HG03064 (cell line): ENCODE data around the gene FAM234B.

ENCODE experiments used
- ATAC-seq: cut with Tn5 transposase; IDR thresholded peaks from one replicate; pipeline ENCODE4 v1.9.1; 2021; ENCODE audit warnings: low read depth; ENCODE audit not compliant: unreplicated experiment

Gene FAM234B, protein sequence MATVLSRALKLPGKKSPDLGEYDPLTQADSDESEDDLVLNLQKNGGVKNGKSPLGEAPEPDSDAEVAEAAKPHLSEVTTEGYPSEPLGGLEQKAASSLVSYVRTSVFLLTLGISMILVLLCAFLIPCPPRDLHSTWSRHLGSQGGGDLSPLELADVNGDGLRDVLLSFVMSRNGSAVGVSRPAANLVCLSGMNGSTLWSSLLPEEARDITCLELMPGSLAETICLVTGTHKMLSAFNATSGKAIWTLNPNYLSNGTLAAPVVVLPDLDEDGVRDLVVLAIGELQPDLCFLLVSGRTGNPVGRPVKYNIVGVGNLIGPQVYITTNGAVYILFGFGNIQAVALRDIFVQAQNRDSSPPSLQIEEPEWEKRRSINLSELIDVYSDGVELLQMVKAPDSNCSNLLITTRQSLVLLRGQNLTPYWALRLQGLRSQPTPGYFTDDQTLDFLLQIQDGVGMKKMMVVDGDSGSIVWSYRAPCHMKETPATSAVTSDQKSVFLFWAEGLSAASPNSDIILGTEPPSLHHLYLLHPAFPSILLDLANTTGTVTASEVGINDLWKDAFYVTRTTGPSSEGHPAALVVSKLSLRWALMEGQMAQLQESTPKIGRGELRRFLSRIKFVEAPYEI

DNA sequence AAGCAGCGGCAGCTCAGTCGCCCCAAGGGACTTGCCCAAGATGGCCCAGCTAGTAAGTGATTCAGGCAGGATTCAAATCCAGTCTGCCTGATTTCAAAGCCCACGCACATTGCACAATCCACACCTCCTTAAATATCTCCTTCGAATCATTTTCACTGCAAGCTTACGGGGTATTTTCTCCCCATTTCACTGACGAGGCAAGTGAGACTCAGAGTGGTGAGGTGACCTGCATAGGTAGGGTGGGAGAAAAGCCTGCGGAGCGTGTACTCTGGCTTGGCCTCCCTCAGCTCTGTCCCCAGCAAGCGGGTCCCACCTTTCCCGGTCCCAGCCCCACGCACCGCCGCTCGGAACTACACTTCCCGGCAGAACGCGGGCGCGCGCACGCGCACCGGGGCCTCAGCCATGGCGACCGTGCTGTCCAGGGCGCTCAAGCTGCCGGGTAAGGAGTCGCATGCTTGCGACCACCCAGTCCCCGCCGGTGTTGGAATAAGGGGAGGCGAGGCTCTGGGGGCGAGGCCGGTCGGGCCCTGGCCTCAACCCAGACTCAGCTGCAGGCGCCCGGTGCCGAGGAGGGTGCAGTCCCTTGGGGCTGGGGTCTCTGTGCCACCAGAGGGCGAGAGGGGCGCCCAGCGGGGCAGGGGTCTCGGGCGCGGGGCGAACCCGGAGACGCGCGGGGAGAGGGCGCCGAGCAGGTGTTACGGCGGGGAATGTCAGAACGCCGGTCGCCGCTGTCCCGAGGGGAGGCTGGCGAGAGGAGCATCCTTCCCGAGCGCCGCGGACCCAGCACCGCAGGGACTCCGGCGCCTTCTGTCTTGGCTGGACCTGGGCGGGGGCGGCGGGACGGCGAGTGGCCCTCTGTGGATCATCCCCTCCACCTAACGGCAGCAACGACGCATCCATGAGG lies at the start of gene FAM234B:
Gene FAM234B (plus strand): TSS at position 380 of the 904 bp plus-strand sequence. CDS start 23 bp downstream, at position 403.
- peak; percentile 79 for ATAC-seq

DNA sequence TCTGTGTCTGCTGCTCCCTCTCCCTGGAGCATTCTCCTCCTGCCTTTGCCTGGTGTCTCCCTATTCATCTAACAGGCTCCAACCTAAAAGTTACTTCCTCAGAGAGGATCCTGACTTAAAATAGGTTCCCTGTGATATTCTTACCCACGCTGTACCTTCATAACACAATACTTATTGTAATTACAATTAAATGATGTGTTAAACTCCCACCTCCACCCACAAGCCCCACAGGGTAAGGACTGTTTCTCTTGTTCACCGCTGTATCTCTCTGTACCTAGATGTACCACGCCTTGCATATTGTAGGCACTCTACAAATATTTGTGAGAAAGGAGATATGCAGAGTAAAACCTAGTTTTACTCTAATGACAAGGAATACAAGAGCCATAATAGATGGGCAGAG lies 49.1 kb upstream of the FAM234B start:
- no peak for ATAC-seq

DNA sequence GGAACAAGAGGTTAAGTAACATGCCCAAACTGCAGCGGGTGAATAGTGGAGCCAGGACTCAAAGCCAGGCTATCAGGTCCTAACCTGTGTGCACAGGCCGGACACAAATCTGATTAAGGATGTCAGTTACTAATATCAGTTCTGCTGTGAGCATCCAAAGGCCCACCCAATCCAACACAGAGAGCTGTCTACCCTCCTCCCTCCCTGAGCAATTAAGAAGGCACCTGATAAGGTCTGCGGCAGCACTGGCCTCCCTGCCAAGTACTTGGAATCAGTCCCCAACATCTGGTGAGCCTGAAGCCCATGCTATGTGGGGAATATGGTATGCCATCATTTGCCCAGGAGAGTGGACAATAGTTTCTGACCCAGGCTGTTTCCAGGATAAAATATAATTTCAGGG lies 48.0 kb upstream of the FAM234B start:
- no peak for ATAC-seq

DNA sequence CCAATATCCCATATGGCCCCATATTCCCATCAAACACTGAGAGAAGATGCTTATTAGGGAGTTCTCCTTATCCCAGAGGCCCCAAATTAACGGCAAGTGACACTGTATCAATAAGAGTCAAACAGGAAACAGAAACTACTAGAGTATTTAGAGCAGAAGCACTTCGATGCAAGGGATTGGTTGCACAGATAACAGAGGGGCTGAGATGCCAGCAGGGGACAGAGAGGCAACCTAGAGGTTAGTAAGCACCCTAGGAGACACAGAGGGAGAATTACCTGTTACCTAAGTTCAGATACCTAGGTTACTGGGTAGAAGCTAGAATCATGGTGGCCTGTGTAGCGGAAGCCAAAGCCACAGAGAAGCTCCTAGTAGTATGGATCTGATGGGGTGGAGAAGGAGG lies 47.0 kb upstream of the FAM234B start:
- ATAC-seq = no peak

DNA sequence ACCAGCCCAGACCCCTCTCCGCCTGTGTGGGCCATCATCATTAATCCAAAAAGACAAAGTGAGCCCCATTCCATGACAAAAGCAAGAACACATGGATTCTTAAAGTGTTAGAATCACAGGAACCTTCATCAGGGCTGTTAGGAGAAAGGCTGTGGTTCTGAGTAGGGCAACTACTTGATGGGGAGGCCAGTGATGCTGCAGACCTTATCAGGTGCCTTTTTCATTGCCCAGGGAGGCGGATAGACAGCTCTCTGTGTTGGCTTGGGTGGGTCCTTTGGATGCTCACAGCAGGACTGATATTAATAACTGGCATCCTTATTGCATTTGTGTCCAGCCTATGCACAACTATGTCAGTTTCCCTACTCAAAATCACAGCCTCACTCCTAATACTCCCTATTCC lies 46.4 kb upstream of the FAM234B start:
- no peak for ATAC-seq

DNA sequence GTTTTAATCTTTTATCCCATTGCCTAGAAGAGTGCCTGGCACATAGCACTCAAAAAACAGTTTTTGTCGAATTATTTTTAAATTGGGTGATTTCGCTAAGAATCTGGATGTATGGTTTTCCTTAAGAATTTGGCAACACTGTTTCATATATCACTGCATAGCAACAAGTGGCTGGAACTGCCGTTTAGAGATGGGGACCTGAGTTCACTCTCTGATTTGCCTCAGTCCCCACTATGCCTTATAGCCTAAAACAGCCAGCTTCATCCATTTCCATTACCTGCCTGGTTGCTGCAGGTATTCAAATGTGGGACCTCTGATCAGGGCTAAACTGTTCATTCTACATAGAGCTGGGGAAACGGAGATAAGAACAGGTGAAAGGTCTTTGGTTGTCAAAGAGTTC lies 45.9 kb upstream of the FAM234B start:
- no peak for ATAC-seq

DNA sequence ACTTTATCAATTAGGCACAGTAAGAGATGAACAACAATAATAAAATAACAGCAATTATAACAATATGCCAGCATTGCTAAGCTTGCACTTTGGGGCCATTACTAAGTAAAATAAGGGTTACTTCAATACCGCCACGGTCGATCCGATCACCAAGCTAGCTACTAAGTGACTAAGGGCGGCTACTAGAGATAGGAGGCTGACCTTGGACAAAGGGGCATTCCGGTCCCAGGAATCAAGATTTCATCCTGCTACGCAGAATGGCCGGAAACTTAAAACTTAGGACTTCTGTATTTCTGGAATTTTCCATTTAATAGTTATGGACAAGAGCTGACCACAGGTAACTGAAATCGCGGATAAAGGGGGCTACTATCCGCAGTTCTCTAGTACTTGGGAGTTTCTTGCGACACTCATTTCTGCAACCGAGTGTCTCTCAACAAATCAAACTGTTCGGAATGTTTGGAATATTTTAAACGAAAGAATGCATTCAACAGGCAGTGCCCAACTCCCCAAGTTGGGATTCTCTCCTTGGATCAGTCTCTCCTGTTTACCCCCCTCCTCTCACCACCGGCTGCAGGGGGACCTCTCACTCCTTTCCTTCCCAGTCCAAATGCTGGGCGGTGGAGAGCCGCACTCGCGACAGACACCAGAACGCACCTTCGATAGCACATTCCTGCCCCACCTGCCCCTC lies 44.8 kb upstream of the FAM234B start:
- no peak for ATAC-seq

GRCh38 chr12:12999959-13000615 lies 44.1 kb upstream of the FAM234B start, which contains the start of gene HEBP1:
Gene HEBP1, minus strand, starts transcription at chr12:13000265. Its CDS starts 151 bp downstream, at chr12:13000114.
- peak; percentile 91 for ATAC-seq

GRCh38 chr12:13000616-13000924 lies 43.6 kb upstream of the FAM234B start:
- peak; percentile 40 for ATAC-seq

GRCh38 chr12:13000925-13001774 lies 43.0 kb upstream of the FAM234B start:
- no peak for ATAC-seq

- ATAC-seq = no peak
Measured at GRCh38 chr12:13001775-13002040, 42.5 kb upstream of the FAM234B start.

- no peak for ATAC-seq
Measured at GRCh38 chr12:13002301-13003097, 41.7 kb upstream of the FAM234B start.

DNA sequence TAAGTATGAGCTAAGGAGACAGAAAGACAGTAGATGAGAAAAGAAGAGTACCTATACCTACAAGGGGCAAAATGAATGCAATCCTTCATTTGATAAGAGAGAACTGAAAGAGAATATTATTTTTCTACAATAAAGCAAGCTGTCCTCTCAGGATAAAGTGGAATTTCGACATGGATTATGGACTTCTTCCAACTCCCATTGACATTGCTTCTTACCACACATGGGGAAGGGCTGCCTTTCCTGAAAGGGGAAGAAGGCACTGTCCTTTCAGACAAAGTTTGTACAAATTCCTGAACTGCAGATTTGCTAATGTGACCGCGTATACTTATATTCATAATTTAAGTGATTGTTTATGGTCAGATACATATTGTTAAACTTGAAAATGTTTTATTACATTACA lies 39.8 kb upstream of the FAM234B start:
- no peak for ATAC-seq

DNA sequence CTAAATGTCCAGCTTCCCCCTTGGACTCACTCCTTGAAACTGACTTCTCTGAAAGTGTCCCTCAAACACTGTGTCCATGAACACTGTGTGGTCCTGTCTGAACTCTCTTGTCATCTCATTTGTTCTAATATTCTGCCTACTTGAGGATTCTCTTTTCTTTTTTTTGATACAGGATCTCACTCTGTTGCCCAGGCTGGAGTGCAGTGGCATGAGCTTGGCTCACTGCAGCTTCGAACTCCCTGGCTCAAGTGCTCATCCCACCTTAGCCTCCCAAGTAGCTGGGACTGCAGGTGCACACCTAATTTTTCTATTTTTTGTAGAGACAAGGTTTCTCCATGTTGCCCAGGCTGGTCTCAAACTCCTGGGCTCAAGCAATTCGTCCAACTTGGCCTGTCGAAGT lies 39.2 kb upstream of the FAM234B start:
- no peak for ATAC-seq

DNA sequence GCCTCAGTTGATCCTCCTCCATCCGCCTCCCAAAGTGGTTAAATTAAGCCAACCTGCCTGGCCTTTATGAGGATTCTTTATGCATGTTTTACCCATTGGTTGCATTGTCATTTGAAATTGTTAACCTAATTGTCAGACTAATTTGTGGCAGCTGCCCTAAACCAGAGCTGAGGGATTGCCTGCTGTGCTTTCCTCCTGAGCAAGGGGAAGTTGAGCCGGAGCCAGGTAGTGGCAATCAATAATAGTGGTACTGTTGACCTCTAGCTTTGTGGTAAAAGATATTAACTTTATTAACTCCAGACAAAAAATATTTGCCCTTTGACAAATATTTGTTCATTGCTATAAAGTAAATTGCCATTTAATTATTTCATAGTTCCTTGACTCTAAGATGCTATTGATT lies 38.5 kb upstream of the FAM234B start:
- ATAC-seq = no peak

GRCh38 chr12:13007496-13008233 lies 36.5 kb upstream of the FAM234B start:
- ATAC-seq = no peak

DNA sequence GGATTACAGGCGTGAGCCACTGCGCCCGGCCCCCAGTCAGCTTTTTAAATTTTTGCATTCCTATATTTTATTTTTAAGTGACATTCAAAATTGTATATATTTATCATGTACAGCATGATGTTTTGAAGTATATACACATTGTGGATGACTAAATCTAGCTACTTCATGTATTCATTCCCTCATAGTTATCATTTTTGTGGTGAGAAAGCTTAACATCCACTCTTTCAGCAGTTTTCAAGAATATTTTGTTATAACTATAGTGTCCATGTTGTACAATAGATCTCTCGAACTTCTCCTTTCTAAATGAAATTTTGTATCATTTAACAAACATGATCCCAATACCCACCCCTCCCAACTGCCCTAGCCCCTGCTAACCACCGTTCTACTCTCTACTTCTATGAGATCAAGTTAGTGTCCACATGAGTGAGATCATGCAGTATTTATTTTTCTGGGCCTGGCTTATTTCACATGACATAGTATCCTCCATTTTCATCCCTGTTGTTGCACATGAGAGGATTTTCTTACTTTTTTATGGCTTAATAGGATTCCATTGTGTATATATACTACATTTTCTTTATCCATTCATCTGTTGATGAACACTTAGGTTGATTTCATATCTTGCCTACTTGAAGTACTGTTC lies 35.3 kb upstream of the FAM234B start:
- no peak for ATAC-seq

- ATAC-seq = no peak
Measured at GRCh38 chr12:13011098-13011497, 33.1 kb upstream of the FAM234B start.
